Stimulated activated CD4-positive, alpha-beta T cell treated with anti-CD3 and anti-CD28 coated beads, Interleukin-4, amount 100 ng/mL, for 48 hours (primary cell): ENCODE measurements around the gene PUS7.
"Not testable (repeated sequence)": the region's sequence is repeated elsewhere in the genome, so short reads cannot be mapped to it uniquely, and the experiment has no call there.

Experiments
- DNase-seq, 2 donors: peaks; one replicate each; pipeline ENCODE4 v3.0.0-alpha.2; 2020; ENCODE audit warnings: low read depth in 2 of 2

Gene PUS7

GRCh38 chr7:105444342-105444987 is 77.6 kb downstream of the PUS7 start:
- no peak for DNase-seq

GRCh38 chr7:105442214-105442613 is 79.9 kb downstream of the PUS7 start:
- not testable (repeated sequence) for DNase-seq

GRCh38 chr7:105439174-105439893 is 82.7 kb downstream of the PUS7 start:
- DNase-seq = no peak

GRCh38 chr7:105438847-105439173 is 83.3 kb downstream of the PUS7 start:
- no peak for DNase-seq

- DNase-seq = no peak
These were observed 83.8 kb downstream of the PUS7 start for GRCh38 chr7:105438254-105438653.

- DNase-seq = not testable (repeated sequence)
These were observed 84.7 kb downstream of the PUS7 start for GRCh38 chr7:105437356-105437755.

- DNase-seq = peak; percentile 6 to 33
These were observed 92.1 kb downstream of the PUS7 start for GRCh38 chr7:105429746-105430612.

- no peak for DNase-seq
These were observed 95.4 kb downstream of the PUS7 start for GRCh38 chr7:105426606-105427146.

- DNase-seq = no peak
These were observed 98.1 kb downstream of the PUS7 start for GRCh38 chr7:105423987-105424386.

- DNase-seq = no peak
These were observed 108.1 kb downstream of the PUS7 start for GRCh38 chr7:105413887-105414437.

- not testable (repeated sequence) for DNase-seq
These were observed 111.3 kb downstream of the PUS7 start for GRCh38 chr7:105410774-105411173.

GRCh38 chr7:105409775-105410174 is 112.3 kb downstream of the PUS7 start:
- not testable (repeated sequence) for DNase-seq

GRCh38 chr7:105408791-105409410 is 113.2 kb downstream of the PUS7 start:
- DNase-seq = no peak
